ENCODE results near the gene COL7A1. TPM values are rescaled to one million over a fixed set of nuclear protein-coding genes. Genes with fewer than 3 reads are reported as not detected.

Gene COL7A1
- total and polyA plus RNA-seq, 2 of the 13 experiments (the other 11 are each of a cell fraction or from before 2014, with no cell fraction given), result 2.7 to 11.7 TPM

- peak; percentile 67; the same call in 1 of the 2 replicates for TF ChIP-seq NCOA2 (CRISPR knock-in tag; IDR thresholded peaks at IDR 0.05)
- no peak for TF ChIP-seq MTF1 (CRISPR knock-in tag; IDR thresholded peaks at IDR 0.05)
- TF ChIP-seq YY1 (IDR thresholded peaks at IDR 0.05; ENCODE audit: insufficient read depth, insufficient replicate concordance, low read depth, low read length), result no peak
- no peak for TF ChIP-seq NFIC (IDR thresholded peaks at IDR 0.05; ENCODE audit: low read length)
- no peak for TF ChIP-seq ZNF549 (CRISPR knock-in tag; IDR thresholded peaks at IDR 0.05)
- TF ChIP-seq MAFG (CRISPR knock-in tag; IDR thresholded peaks at IDR 0.05), result no peak
- TF ChIP-seq HHEX (CRISPR knock-in tag; IDR thresholded peaks at IDR 0.05), result no peak
- TF ChIP-seq THYN1 (CRISPR knock-in tag; IDR thresholded peaks at IDR 0.05; ENCODE audit: borderline replicate concordance, low read depth), result no peak
- 0 out of 2 replicates have a peak, but pooled peaks have one; percentile 23 for TF ChIP-seq STAT5B (CRISPR knock-in tag; IDR thresholded peaks at IDR 0.05)
- TF ChIP-seq CENPX (CRISPR knock-in tag; IDR thresholded peaks at IDR 0.05), result no peak
- TF ChIP-seq ZNF331 (CRISPR knock-in tag; IDR thresholded peaks at IDR 0.05), result peak; percentile 79
- no peak for TF ChIP-seq PCBP2 (optimal IDR thresholded peaks at IDR 0.05; ENCODE audit: low read depth, low read length, poor library complexity, severe bottlenecking)
- no peak for TF ChIP-seq ZBTB42 (CRISPR knock-in tag; IDR thresholded peaks at IDR 0.05)
- no peak for TF ChIP-seq SNAPC5 (CRISPR knock-in tag; IDR thresholded peaks at IDR 0.05; ENCODE audit: borderline replicate concordance)
- TF ChIP-seq CCAR2 (optimal IDR thresholded peaks at IDR 0.05; ENCODE audit: low read depth, low read length), result no peak
- TF ChIP-seq PCBP1 (IDR thresholded peaks at IDR 0.05; ENCODE audit: borderline replicate concordance, low read depth, low read length), result no peak
- TF ChIP-seq ZNF383 (CRISPR knock-in tag; IDR thresholded peaks at IDR 0.05; ENCODE audit: borderline replicate concordance), result no peak
- no peak for TF ChIP-seq CENPBD1 (CRISPR knock-in tag; IDR thresholded peaks at IDR 0.05; ENCODE audit: borderline replicate concordance, low read depth)
- TF ChIP-seq NFIB (CRISPR knock-in tag; IDR thresholded peaks at IDR 0.05; ENCODE audit: borderline replicate concordance), result no peak
- TF ChIP-seq MEIS1 (CRISPR knock-in tag; IDR thresholded peaks at IDR 0.05; ENCODE audit: borderline replicate concordance), result peak; percentile 66; the same call in 1 of the 2 replicates
- TF ChIP-seq KDM4B (CRISPR knock-in tag; IDR thresholded peaks at IDR 0.05), result peak; percentile 58
- TF ChIP-seq ZNF367 (CRISPR knock-in tag; IDR thresholded peaks at IDR 0.05; ENCODE audit: borderline replicate concordance), result no peak
- no peak for TF ChIP-seq NPAS2 (CRISPR knock-in tag; IDR thresholded peaks at IDR 0.05; ENCODE audit: borderline replicate concordance)
- TF ChIP-seq MEIS2 (CRISPR knock-in tag; IDR thresholded peaks at IDR 0.05), result peak; percentile 78; the same call in 1 of the 2 replicates
- TF ChIP-seq MXD1 (CRISPR knock-in tag; IDR thresholded peaks at IDR 0.05), result 0 out of 2 replicates have a peak, but pooled peaks have one; percentile 33
- no peak for TF ChIP-seq ZNF674 (CRISPR knock-in tag; IDR thresholded peaks at IDR 0.05; ENCODE audit: low read depth)
- no peak for TF ChIP-seq TRAFD1 (CRISPR knock-in tag; IDR thresholded peaks at IDR 0.05; ENCODE audit: borderline replicate concordance)
- TF ChIP-seq HOXA9 (CRISPR knock-in tag; IDR thresholded peaks at IDR 0.05; ENCODE audit: borderline replicate concordance), result no peak
- TF ChIP-seq EHMT2 (IDR thresholded peaks at IDR 0.05; ENCODE audit: borderline replicate concordance, low read depth, low read length), result 0 out of 2 replicates have a peak, but pooled peaks have one; percentile 81
These were observed 38.1 kb downstream of the COL7A1 start, which contains the start of gene PFKFB4 (continued) for GRCh38 chr3:48556796-48557626.

Data from HepG2 (cell line).